ENCODE results near the gene THAP7. TPM values are rescaled to one million over a fixed set of nuclear protein-coding genes. Genes with fewer than 3 reads are reported as not detected.
A peak's percentile ranks its signal among the peaks of the same experiment; 100 is the strongest.

THAP7 gene
- total and polyA plus RNA-seq, 2 of the 13 experiments (the other 11 are each of a cell fraction or from before 2014, with no cell fraction given), result 13.0 to 25.5 TPM

DNA sequence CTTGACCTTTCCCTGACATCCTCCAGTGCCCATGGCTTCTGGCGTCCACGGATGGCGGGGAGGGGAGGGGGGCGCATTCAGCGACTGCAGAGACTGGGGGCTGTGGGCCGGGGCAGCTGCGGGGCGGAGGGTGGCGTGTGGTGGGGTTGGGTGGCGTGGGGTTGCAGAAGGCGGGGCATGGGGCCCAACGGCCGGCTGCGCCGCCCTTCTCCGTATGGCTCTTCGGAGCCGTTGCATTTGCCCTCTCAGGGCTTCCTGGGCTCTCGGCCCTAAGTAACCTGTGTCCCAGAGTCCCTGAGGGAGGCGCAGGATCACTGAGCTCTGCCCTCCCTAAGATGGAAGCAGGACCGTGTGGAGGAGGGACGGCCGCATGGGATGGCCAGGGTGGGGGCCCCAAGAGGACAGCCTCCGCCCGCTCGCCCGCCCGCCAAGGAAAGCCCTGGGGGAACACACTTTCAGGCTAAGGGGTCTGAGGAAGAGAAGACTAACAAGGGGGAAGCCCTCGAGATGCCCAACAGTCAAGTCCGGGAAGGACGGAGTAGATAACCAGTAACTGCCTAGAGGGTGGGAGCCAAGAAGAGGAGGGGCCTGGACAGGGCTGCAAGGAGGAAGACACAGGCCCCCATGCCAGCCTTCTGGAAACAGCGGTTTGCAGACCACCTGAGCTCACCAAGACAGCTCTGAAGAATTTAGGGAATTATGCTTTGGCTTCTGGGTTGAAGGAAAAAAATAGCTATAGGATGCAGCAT, 44.1 kb downstream of the THAP7 start (continued):
- TF ChIP-seq ZNF331 (CRISPR knock-in tag; IDR thresholded peaks at IDR 0.05) (peak; percentile 35; the same call in 1 of the 2 replicates), ZNF564 (CRISPR knock-in tag; IDR thresholded peaks at IDR 0.05) (0 out of 2 replicates have a peak, but pooled peaks have one; percentile 42), FOXC1 (CRISPR knock-in tag; IDR thresholded peaks at IDR 0.05; ENCODE audit: borderline replicate concordance) (no peak), TOE1 (CRISPR knock-in tag; IDR thresholded peaks at IDR 0.05) (no peak), THAP11 (CRISPR knock-in tag; IDR thresholded peaks at IDR 0.05) (peak; percentile 16; the same call in 1 of the 2 replicates), KAT8 (CRISPR knock-in tag; IDR thresholded peaks at IDR 0.05) (0 out of 2 replicates have a peak, but pooled peaks have one; percentile 51), PHF5A (CRISPR knock-in tag; IDR thresholded peaks at IDR 0.05; ENCODE audit: low read depth, unreplicated experiment) (peak; percentile 10), GPN1 (CRISPR knock-in tag; IDR thresholded peaks at IDR 0.05; ENCODE audit: borderline replicate concordance) (no peak), NONO (IDR thresholded peaks at IDR 0.05) (no peak), NONO (CRISPR knock-in tag; conservative IDR thresholded peaks at IDR 0.05) (peak; percentile 61; the same call in 1 of the 2 replicates), HOXA5 (CRISPR knock-in tag; IDR thresholded peaks at IDR 0.05) (0 out of 2 replicates have a peak, but pooled peaks have one; percentile 48), POLR2A (IDR thresholded peaks at IDR 0.05; ENCODE audit: insufficient read depth in 1 of 2, low read depth in 2 of 2, low read length in 2 of 2) (peak in 1 of 2 experiments; percentile 51; a peak in 2 of 4 replicates), ZNF615 (CRISPR knock-in tag; IDR thresholded peaks at IDR 0.05; ENCODE audit: borderline replicate concordance) (peak; percentile 63; the same call in 1 of the 2 replicates), CBX5 (CRISPR knock-in tag; IDR thresholded peaks at IDR 0.05; ENCODE audit: borderline replicate concordance) (no peak), ZNF34 (CRISPR knock-in tag; IDR thresholded peaks at IDR 0.05; ENCODE audit: borderline replicate concordance) (0 out of 2 replicates have a peak, but pooled peaks have one; percentile 13), HMG20B (CRISPR knock-in tag; conservative IDR thresholded peaks at IDR 0.05) (0 out of 2 replicates have a peak, but pooled peaks have one; percentile 16), TSC22D2 (CRISPR knock-in tag; IDR thresholded peaks at IDR 0.05; ENCODE audit: borderline replicate concordance) (no peak; the same call in 1 of the 2 replicates), HNRNPL (IDR thresholded peaks at IDR 0.05; ENCODE audit: low read depth, low read length) (0 out of 2 replicates have a peak, but pooled peaks have one; percentile 4)
- TF ChIP-seq, protein P1, sequence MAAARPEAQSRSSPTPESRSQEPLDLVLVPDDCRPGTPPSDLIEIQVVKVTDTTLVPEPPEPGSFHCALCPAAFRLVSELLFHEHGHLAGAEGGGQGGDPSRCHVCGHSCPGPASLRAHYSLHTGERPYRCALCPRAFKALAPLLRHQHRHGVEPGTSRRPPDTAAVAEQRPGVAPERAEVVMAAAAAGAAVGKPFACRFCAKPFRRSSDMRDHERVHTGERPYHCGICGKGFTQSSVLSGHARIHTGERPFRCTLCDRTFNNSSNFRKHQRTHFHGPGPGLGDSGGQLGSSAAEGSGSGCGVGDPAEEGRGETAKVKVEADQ (CRISPR knock-in tag; IDR thresholded peaks at IDR 0.05; ENCODE audit: borderline replicate concordance), result 0 out of 2 replicates have a peak, but pooled peaks have one; percentile 37
- TF ChIP-seq, protein P2, sequence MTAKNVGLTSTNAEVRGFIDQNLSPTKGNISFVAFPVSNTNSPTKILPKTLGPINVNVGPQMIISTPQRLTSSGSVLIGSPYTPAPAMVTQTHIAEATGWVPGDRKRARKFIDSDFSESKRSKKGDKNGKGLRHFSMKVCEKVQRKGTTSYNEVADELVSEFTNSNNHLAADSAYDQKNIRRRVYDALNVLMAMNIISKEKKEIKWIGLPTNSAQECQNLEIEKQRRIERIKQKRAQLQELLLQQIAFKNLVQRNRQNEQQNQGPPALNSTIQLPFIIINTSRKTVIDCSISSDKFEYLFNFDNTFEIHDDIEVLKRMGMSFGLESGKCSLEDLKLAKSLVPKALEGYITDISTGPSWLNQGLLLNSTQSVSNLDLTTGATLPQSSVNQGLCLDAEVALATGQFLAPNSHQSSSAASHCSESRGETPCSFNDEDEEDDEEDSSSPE (CRISPR knock-in tag; IDR thresholded peaks at IDR 0.05), result 0 out of 2 replicates have a peak, but pooled peaks have one; percentile 40
- TF ChIP-seq, protein P3, sequence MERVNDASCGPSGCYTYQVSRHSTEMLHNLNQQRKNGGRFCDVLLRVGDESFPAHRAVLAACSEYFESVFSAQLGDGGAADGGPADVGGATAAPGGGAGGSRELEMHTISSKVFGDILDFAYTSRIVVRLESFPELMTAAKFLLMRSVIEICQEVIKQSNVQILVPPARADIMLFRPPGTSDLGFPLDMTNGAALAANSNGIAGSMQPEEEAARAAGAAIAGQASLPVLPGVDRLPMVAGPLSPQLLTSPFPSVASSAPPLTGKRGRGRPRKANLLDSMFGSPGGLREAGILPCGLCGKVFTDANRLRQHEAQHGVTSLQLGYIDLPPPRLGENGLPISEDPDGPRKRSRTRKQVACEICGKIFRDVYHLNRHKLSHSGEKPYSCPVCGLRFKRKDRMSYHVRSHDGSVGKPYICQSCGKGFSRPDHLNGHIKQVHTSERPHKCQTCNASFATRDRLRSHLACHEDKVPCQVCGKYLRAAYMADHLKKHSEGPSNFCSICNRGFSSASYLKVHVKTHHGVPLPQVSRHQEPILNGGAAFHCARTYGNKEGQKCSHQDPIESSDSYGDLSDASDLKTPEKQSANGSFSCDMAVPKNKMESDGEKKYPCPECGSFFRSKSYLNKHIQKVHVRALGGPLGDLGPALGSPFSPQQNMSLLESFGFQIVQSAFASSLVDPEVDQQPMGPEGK (CRISPR knock-in tag; IDR thresholded peaks at IDR 0.05), result peak; percentile 84
- TF ChIP-seq, protein P4, sequence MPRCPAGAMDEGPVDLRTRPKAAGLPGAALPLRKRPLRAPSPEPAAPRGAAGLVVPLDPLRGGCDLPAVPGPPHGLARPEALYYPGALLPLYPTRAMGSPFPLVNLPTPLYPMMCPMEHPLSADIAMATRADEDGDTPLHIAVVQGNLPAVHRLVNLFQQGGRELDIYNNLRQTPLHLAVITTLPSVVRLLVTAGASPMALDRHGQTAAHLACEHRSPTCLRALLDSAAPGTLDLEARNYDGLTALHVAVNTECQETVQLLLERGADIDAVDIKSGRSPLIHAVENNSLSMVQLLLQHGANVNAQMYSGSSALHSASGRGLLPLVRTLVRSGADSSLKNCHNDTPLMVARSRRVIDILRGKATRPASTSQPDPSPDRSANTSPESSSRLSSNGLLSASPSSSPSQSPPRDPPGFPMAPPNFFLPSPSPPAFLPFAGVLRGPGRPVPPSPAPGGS (CRISPR knock-in tag; IDR thresholded peaks at IDR 0.05), result no peak
